Left lung (tissue), 10 donors: ENCODE measurements around the gene EML1. TPM values are rescaled to one million over a fixed set of nuclear protein-coding genes. Genes with fewer than 3 reads are reported as not detected.

Experiments
- ATAC-seq: fragments of 200-7000 bp; cut with Tn5 transposase; one replicate; pipeline ENCODE4 v1.9.1; 2020; ENCODE audit warnings: moderate library complexity
- DNase-seq, 4 donors: peaks; one replicate each; pipeline ENCODE4 v3.0.0-alpha.2; 2013 to 2020
- H3K27ac ChIP-seq, 2 donors: fragments of 200-600 bp; sonication (generic) in 1 of 2; one replicate each; pipeline versions ENCODE4 v1.5.0 to v1.8.0; 2020 to 2021
- H3K27me3 ChIP-seq, 2 donors: fragments of 200-600 bp; sonication (generic) in 1 of 2; one replicate each; pipeline versions ENCODE4 v1.5.0 to v1.8.0; 2020 to 2021
- H3K36me3 ChIP-seq, 2 donors: fragments of 200-600 bp; sonication (generic) in 1 of 2; one replicate each; pipeline versions ENCODE4 v1.5.0 to v1.8.0; 2020 to 2021
- H3K4me1 ChIP-seq, 2 donors: fragments of 200-600 bp; one replicate each; pipeline ENCODE4 v1.8.0; 2021
- H3K4me3 ChIP-seq, 2 donors: fragments of 200-600 bp; sonication (generic) in 1 of 2; one replicate each; pipeline versions ENCODE4 v1.5.0 to v1.8.0; 2020 to 2021; ENCODE audit warnings: mild to moderate bottlenecking in 1 of 2
- H3K9me3 ChIP-seq, 2 donors: fragments of 200-600 bp; sonication (generic) in 1 of 2; one replicate each; pipeline versions ENCODE4 v1.5.0 to v1.8.0; 2020 to 2021
- intact Hi-C, 2 donors: fragments of 100-400 bp; cut with DNase I; formaldehyde crosslinking; loops; one replicate each; pipeline versions ENCODE4 v1.11.2 to v1.14.2; 2022
- polyA plus RNA-seq, 6 donors: library from polyadenylated mRNA; unstranded; fragments of 120-200 nt; gene quantifications; one replicate each; pipeline ENCODE4 v1.2.1, GENCODE V29; 2013; ENCODE audit not compliant: insufficient read length in 6 of 6
- total RNA-seq, 2 donors: library from RNA; stranded (reverse); fragmentation: NEBNext Ultra II Directional; extraction: Animal tissue kit (Norgen Biotek cat#: 25700); gene quantifications; one replicate each; pipeline ENCODE4 v1.2.1, GENCODE V29; 2021
- TF ChIP-seq, protein P1 (sequence below), 2 donors: fragments of 200-600 bp; sonication (generic) in 1 of 2; IDR thresholded peaks; one replicate each; pipeline versions ENCODE4 v1.5.0 to v1.8.0; 2021; ENCODE audit warnings: antibody characterized with exemption in 2 of 2
- donor health status: DM: no; HTN: yes; CAD: no.
- donor health status: DM: no; HTN: no; CAD: no.

EML1 gene
- total and polyA plus RNA-seq, 8 donors: 24.6 to 48.6 (median 42.2) TPM

GRCh38 chr14:99773521-99774497 lies 19.4 kb upstream of the EML1 start:
- DNase-seq (no peak), ATAC-seq (no peak)
- Histone ChIP-seq H3K9me3 (peaks cover 0 to 4% of the 10 kb centered on the region in 2 donors), H3K4me3 (no peak overlapping the region), H3K27ac (no peak overlapping the region), H3K36me3 (no peaks in the 10 kb centered on the region), H3K4me1 (no peaks in the 10 kb centered on the region), H3K27me3 (no peaks in the 10 kb centered on the region)
- TF ChIP-seq, protein P1, sequence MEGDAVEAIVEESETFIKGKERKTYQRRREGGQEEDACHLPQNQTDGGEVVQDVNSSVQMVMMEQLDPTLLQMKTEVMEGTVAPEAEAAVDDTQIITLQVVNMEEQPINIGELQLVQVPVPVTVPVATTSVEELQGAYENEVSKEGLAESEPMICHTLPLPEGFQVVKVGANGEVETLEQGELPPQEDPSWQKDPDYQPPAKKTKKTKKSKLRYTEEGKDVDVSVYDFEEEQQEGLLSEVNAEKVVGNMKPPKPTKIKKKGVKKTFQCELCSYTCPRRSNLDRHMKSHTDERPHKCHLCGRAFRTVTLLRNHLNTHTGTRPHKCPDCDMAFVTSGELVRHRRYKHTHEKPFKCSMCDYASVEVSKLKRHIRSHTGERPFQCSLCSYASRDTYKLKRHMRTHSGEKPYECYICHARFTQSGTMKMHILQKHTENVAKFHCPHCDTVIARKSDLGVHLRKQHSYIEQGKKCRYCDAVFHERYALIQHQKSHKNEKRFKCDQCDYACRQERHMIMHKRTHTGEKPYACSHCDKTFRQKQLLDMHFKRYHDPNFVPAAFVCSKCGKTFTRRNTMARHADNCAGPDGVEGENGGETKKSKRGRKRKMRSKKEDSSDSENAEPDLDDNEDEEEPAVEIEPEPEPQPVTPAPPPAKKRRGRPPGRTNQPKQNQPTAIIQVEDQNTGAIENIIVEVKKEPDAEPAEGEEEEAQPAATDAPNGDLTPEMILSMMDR (IDR thresholded peaks at IDR 0.05): no peak
- intact Hi-C loops: no loop called here

DNA sequence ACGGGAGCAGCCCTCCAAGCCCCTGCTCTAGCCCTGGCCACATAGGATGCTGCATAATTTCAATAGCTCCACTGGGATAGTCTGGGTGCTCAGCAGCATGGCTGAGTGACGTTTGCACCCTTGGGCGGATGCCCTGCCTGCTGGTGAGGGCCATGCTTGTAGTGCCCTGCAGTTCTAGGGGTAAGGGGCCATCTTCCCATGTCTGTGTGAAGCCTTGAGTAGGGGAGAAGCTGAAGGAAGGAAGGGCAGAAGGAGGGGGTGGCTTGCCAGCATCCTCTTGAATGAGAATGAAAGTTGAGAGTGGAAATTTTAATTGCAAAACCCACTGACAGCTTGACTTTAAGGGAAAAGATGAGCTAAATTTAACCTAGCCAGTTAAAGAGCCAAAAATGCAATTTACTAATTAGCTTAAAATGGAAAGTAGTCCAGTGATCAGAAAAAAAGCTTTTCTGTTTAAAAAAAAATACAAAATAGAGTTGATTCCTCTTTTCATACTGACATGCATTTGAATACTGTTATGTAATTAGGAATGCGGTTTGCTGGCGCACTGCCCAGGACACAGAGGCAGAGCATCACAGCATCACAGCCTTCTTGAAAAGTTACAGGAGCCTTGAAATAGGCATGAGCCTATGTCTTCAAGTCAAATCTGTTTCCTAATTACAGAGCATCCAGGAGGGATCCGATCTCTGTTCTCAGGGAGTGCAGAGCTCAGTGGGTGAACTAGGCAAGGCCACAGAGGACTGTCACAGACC lies 18.5 kb upstream of the EML1 start:
- Histone ChIP-seq H3K4me1 (no peaks in the 10 kb centered on the region), H3K27me3 (no peaks in the 10 kb centered on the region), H3K36me3 (no peaks in the 10 kb centered on the region), H3K9me3 (peaks cover 0 to 7% of the 10 kb centered on the region in 2 donors), H3K4me3 (no peak overlapping the region), H3K27ac (no peak overlapping the region)
- ATAC-seq (no peak), DNase-seq (no peak)
- TF ChIP-seq, protein P1 (IDR thresholded peaks at IDR 0.05): no peak
- intact Hi-C loops: no loop called here

DNA sequence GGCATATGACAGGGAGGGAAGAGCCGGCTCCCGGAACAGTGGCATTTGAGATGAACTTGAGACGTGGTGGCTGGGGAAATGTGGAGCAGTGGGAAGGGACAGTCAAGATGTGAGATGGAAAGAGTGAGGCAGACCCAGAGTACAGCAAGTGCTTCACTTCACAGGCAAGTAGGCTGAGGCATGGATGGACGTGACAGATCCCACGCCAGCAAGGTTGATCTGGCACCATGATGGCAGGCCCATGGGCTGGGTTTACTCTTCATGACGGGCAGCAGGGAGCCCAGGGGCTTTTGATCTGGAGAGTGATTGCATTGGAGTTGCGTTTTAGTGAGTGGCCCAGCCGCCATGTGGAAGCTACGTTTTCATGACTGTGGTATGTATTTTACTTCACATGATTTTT lies 17.9 kb upstream of the EML1 start:
- Histone ChIP-seq H3K4me1 (no peaks in the 10 kb centered on the region), H3K36me3 (no peaks in the 10 kb centered on the region), H3K4me3 (no peak overlapping the region), H3K9me3 (peaks cover 0 to 7% of the 10 kb centered on the region in 2 donors), H3K27me3 (no peaks in the 10 kb centered on the region), H3K27ac (no peak overlapping the region)
- TF ChIP-seq, protein P1 (IDR thresholded peaks at IDR 0.05): no peak
- ATAC-seq (no peak), DNase-seq (no peak)
- intact Hi-C loops: no loop called here

GRCh38 chr14:99777951-99778350 lies 15.3 kb upstream of the EML1 start:
- intact Hi-C loops: no loop called here
- DNase-seq: no peak
- H3K9me3 ChIP-seq: peaks cover 0 to 7% of the 10 kb centered on the region in 2 donors

More at GRCh38 chr14:99777951-99778350, 15.3 kb upstream of the EML1 start:
- H3K4me1 ChIP-seq: no peaks in the 10 kb centered on the region
- no peak overlapping the region for H3K27ac ChIP-seq
- H3K4me3 ChIP-seq: no peak overlapping the region
- ATAC-seq: no peak
- no peaks in the 10 kb centered on the region for H3K27me3 ChIP-seq
- TF ChIP-seq, protein P1 (IDR thresholded peaks at IDR 0.05): no peak
- no peaks in the 10 kb centered on the region for H3K36me3 ChIP-seq
